ENCODE data around the gene CLCN6. TPM values are rescaled to one million over a fixed set of nuclear protein-coding genes. Genes with fewer than 3 reads are reported as not detected.

CLCN6 gene
- polyA plus RNA-seq, 1 donor from 2014 or later, result 12.5 TPM

DNA sequence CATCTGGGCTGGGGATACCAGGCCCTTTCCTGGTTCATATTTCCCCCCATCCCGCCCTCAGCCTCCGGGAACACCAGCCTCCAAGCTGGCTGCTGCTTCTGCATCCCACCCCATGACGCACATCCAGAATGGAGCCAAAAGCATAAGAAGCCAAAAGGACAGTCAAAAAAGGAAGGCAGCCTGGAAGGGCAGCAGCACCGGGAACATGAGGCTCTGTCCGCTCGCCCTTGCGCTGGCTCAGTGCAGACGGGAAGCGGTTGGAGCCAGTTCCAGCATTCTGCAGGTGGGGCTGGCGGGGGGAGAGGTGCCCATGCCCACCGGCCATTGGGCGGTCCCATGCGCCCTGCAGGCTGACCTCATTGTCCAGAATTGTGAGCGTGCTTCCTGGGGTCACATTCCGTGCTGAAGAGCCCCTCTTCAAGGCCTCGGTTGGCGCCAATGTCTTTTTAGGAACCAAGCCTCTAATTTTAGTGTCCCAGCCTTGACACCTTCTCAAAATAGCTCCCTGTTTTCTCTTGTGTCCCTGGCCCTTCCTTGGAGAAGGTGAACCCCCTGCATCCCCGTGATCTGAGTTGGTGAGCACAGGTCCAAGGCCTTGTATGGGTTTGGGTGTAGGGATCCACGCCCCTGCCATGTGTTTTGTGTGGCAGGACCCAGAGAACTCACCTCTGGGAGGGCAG is 81.1 kb downstream of the CLCN6 start:
- Histone ChIP-seq H4K20me1 (ENCODE audit: insufficient read depth) (no peaks in the 10 kb centered on the region), H3K36me3 (ENCODE audit: insufficient read depth, low read length) (no peaks in the 10 kb centered on the region), H3K27ac (ENCODE audit: low read length) (no peak overlapping the region), H3K9ac (ENCODE audit: low read length) (no peak overlapping the region), H2AFZ (ENCODE audit: low read depth, low read length) (no peak overlapping the region), H3K4me3 (ENCODE audit: low read length) (no peak overlapping the region), H3K27me3 (ENCODE audit: insufficient read depth, low read depth, low read length) (no peaks in the 10 kb centered on the region), H3F3A (ENCODE audit: insufficient read depth, low read length, poor library complexity, severe bottlenecking) (no peaks in the 10 kb centered on the region), H3K4me2 (ENCODE audit: low read length) (no peak overlapping the region), H3K9me3 (ENCODE audit: low read length) (no peaks in the 10 kb centered on the region), H3K9me2 (ENCODE audit: insufficient read depth, low read length) (no peaks in the 10 kb centered on the region), H3K79me2 (replicated peaks; ENCODE audit: insufficient read depth, low read length) (no peaks in the 10 kb centered on the region)
- TF ChIP-seq EZH2 (IDR thresholded peaks at IDR 0.05; ENCODE audit: borderline replicate concordance, insufficient read depth, low read length, poor library complexity, severe bottlenecking), result no peak
- no peak for TF ChIP-seq RAD21 (conservative IDR thresholded peaks at IDR 0.05)
- TF ChIP-seq SMC3 (conservative IDR thresholded peaks at IDR 0.05; ENCODE audit: poor library complexity), result no peak
- no peak for TF ChIP-seq POLR2AphosphoS5 (IDR thresholded peaks at IDR 0.05)
- no peak for TF ChIP-seq MXI1 (conservative IDR thresholded peaks at IDR 0.05; ENCODE audit: poor library complexity, severe bottlenecking)

DNA sequence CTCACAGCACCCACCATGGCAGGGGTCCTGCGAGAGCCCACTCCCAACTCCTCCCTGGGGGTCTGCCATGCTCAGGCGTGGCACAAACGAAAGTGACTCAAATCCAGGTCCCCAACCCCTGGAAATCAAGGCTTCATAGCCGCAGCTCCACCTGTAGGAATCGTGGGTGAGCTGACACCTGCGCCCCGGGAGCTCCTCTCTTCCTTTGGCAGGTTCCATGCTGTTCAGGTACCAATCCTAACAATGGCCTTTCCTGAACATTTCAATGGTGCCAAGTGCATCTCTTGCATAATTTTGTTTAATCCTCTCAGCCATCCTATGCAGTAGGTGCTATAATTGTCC is 81.6 kb downstream of the CLCN6 start:
- Histone ChIP-seq H3K9ac (ENCODE audit: low read length) (no peak overlapping the region), H3F3A (ENCODE audit: insufficient read depth, low read length, poor library complexity, severe bottlenecking) (no peaks in the 10 kb centered on the region), H3K36me3 (ENCODE audit: insufficient read depth, low read length) (no peaks in the 10 kb centered on the region), H3K4me2 (ENCODE audit: low read length) (no peak overlapping the region), H3K9me2 (ENCODE audit: insufficient read depth, low read length) (no peaks in the 10 kb centered on the region), H3K9me3 (ENCODE audit: low read length) (no peaks in the 10 kb centered on the region), H3K27me3 (ENCODE audit: insufficient read depth, low read depth, low read length) (no peaks in the 10 kb centered on the region), H3K79me2 (replicated peaks; ENCODE audit: insufficient read depth, low read length) (no peaks in the 10 kb centered on the region), H3K27ac (ENCODE audit: low read length) (no peak overlapping the region), H3K4me3 (ENCODE audit: low read length) (no peak overlapping the region), H2AFZ (ENCODE audit: low read depth, low read length) (no peak overlapping the region), H4K20me1 (ENCODE audit: insufficient read depth) (no peaks in the 10 kb centered on the region)
- TF ChIP-seq, protein P1, sequence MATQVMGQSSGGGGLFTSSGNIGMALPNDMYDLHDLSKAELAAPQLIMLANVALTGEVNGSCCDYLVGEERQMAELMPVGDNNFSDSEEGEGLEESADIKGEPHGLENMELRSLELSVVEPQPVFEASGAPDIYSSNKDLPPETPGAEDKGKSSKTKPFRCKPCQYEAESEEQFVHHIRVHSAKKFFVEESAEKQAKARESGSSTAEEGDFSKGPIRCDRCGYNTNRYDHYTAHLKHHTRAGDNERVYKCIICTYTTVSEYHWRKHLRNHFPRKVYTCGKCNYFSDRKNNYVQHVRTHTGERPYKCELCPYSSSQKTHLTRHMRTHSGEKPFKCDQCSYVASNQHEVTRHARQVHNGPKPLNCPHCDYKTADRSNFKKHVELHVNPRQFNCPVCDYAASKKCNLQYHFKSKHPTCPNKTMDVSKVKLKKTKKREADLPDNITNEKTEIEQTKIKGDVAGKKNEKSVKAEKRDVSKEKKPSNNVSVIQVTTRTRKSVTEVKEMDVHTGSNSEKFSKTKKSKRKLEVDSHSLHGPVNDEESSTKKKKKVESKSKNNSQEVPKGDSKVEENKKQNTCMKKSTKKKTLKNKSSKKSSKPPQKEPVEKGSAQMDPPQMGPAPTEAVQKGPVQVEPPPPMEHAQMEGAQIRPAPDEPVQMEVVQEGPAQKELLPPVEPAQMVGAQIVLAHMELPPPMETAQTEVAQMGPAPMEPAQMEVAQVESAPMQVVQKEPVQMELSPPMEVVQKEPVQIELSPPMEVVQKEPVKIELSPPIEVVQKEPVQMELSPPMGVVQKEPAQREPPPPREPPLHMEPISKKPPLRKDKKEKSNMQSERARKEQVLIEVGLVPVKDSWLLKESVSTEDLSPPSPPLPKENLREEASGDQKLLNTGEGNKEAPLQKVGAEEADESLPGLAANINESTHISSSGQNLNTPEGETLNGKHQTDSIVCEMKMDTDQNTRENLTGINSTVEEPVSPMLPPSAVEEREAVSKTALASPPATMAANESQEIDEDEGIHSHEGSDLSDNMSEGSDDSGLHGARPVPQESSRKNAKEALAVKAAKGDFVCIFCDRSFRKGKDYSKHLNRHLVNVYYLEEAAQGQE (IDR thresholded peaks at IDR 0.05; ENCODE audit: borderline replicate concordance), result no peak
- TF ChIP-seq TAF1 (IDR thresholded peaks at IDR 0.05; ENCODE audit: low read depth), result no peak
- no peak for TF ChIP-seq SMC3 (conservative IDR thresholded peaks at IDR 0.05; ENCODE audit: poor library complexity)
- TF ChIP-seq MXI1 (conservative IDR thresholded peaks at IDR 0.05; ENCODE audit: poor library complexity, severe bottlenecking), result no peak
- no peak for TF ChIP-seq POLR2AphosphoS5 (IDR thresholded peaks at IDR 0.05)
- no peak for TF ChIP-seq EZH2 (IDR thresholded peaks at IDR 0.05; ENCODE audit: borderline replicate concordance, insufficient read depth, low read length, poor library complexity, severe bottlenecking)
- no peak for TF ChIP-seq EP300 (conservative IDR thresholded peaks at IDR 0.05; ENCODE audit: poor library complexity, severe bottlenecking)
- no peak for TF ChIP-seq CTCF (IDR thresholded peaks at IDR 0.05; ENCODE audit: poor library complexity, severe bottlenecking)
- TF ChIP-seq RAD21 (conservative IDR thresholded peaks at IDR 0.05), result no peak
